Kidney epithelial cell (primary cell): ENCODE data around the gene MYO1B. TPM values are rescaled to one million over a fixed set of nuclear protein-coding genes. Genes with fewer than 3 reads are reported as not detected.

Experiments used
- total RNA-seq: library from RNA; depleted of rRNA; stranded (reverse); fragments of >200 nt; gene quantifications from 2 replicates; pipeline ENCODE4 v1.2.3, GENCODE V29; 2015

MYO1B gene
- total RNA-seq, 1 donor from 2014 or later, result 62.8 TPM

Other genes starting within 250 kb of the MYO1B start
- 63.6 and 66.3 TPM in 2 replicates for gene STAT1, start 231.2 kb upstream of the MYO1B start, total RNA-seq
- 0.46 and 1.1 TPM in 2 replicates for gene STAT4, start 94.4 kb upstream of the MYO1B start, total RNA-seq